Measurements from ENCODE around the gene OR11H7.
"Not testable (repeated sequence)": the region's sequence is repeated elsewhere in the genome, so short reads cannot be mapped to it uniquely, and the experiment has no call there.

The OR11H7 gene

GRCh38 chr14:20277409-20277808 is 48.6 kb downstream of the OR11H7 start:
- DNase-seq (ENCODE audit: low read depth in 2 of 3, low spot score in 2 of 3): no peak

GRCh38 chr14:20278414-20278813 is 49.6 kb downstream of the OR11H7 start:
- DNase-seq (ENCODE audit: low read depth in 2 of 3, low spot score in 2 of 3): no peak

GRCh38 chr14:20280265-20280664 is 51.5 kb downstream of the OR11H7 start:
- DNase-seq (ENCODE audit: low read depth in 2 of 3, low spot score in 2 of 3): not testable (repeated sequence)

Data from activated CD8-positive, alpha-beta memory T cell treated with anti-CD3 and anti-CD28 coated beads for 48 hours (primary cell).